SK-N-SH (cell line): Measurements from ENCODE around the gene VGF.

Experiments
- GABPA ChIP-seq: IDR thresholded peaks from 2 replicates; pipeline ENCODE4 v1.4.0; 2012; ENCODE audit warnings: low read depth, mild to moderate bottlenecking
- NRF1 ChIP-seq: IDR thresholded peaks from 2 replicates; pipeline ENCODE4 v1.6.1; 2012; ENCODE audit warnings: low read depth, mild to moderate bottlenecking, low read length
- RAD21 ChIP-seq: IDR thresholded peaks from 2 replicates; pipeline ENCODE4 v1.6.1; 2012; ENCODE audit warnings: mild to moderate bottlenecking, low read length
- RCOR1 ChIP-seq: fragments of 150-350 bp; IDR thresholded peaks from 2 replicates; pipeline ENCODE4 v1.6.1; 2017; ENCODE audit warnings: antibody characterized with exemption, low read length
- RXRA ChIP-seq: IDR thresholded peaks from 2 replicates; pipeline ENCODE4 v1.4.0; 2012; ENCODE audit warnings: low read depth, mild to moderate bottlenecking, borderline replicate concordance
- SMC3 ChIP-seq: IDR thresholded peaks from 2 replicates; pipeline ENCODE4 v1.6.1; 2012; ENCODE audit warnings: low read depth, low read length, improper control_type of control experiment
- TEAD4 ChIP-seq: IDR thresholded peaks from 2 replicates; pipeline ENCODE4 v1.4.0; 2012; ENCODE audit warnings: mild to moderate bottlenecking, borderline replicate concordance; ENCODE audit not compliant: insufficient read depth
- TF ChIP-seq, protein P1 (sequence below): fragments of 200-600 bp; sonication (generic); IDR thresholded peaks from 2 replicates; pipeline ENCODE4 v1.6.1; 2017; ENCODE audit warnings: antibody characterized with exemption, mild to moderate bottlenecking, moderate library complexity
- TF ChIP-seq, protein P2 (sequence below): fragments of 150-350 bp; IDR thresholded peaks from 2 replicates; pipeline ENCODE4 v1.6.1; 2017; ENCODE audit warnings: antibody characterized with exemption, low read length, low read depth, borderline replicate concordance
- TF ChIP-seq, protein P3 (sequence below): IDR thresholded peaks from 2 replicates; pipeline ENCODE4 v1.6.1; 2012; ENCODE audit warnings: mild to moderate bottlenecking, low read depth, low read length, moderate library complexity

DNA sequence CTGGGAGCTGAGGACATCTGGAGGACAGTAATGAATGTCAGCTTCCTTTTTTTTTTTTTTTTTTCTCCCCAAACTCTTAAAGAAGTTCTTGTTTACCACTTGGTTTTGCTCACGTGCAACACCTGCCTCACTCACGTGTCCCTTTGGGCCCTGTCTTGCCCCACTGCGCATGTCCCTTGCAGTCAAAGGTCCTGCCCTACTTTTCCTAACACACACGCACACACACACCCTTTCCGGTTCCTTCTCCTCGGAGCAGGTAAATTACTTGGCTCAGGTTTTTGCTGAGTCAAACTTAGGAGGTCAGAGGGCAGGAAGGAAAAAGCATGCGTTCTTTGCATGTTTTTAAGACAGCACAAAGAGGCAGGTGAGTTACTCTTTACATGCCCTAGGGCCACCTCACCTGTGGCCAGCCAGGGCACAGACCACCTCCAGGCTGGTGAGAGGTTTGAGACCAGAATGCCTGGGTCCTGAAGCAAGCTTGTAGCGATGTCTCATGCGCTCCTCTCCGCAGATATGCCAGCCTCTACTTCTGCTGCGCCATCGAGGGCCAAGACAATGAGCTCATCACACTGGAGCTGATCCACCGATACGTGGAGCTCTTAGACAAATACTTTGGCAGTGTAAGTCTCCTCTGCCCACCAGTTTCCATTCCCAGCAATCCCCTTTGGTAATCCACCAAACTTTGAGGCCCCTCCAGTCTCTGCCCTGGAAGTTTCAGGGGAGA lies 8.3 kb downstream of the VGF start:
- TF ChIP-seq, protein P1, sequence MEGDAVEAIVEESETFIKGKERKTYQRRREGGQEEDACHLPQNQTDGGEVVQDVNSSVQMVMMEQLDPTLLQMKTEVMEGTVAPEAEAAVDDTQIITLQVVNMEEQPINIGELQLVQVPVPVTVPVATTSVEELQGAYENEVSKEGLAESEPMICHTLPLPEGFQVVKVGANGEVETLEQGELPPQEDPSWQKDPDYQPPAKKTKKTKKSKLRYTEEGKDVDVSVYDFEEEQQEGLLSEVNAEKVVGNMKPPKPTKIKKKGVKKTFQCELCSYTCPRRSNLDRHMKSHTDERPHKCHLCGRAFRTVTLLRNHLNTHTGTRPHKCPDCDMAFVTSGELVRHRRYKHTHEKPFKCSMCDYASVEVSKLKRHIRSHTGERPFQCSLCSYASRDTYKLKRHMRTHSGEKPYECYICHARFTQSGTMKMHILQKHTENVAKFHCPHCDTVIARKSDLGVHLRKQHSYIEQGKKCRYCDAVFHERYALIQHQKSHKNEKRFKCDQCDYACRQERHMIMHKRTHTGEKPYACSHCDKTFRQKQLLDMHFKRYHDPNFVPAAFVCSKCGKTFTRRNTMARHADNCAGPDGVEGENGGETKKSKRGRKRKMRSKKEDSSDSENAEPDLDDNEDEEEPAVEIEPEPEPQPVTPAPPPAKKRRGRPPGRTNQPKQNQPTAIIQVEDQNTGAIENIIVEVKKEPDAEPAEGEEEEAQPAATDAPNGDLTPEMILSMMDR, result no peak
- TF ChIP-seq GABPA (no peak), RCOR1 (no peak), RAD21 (no peak), RXRA (no peak), NRF1 (no peak), SMC3 (no peak), TEAD4 (no peak)
- TF ChIP-seq, protein P2, sequence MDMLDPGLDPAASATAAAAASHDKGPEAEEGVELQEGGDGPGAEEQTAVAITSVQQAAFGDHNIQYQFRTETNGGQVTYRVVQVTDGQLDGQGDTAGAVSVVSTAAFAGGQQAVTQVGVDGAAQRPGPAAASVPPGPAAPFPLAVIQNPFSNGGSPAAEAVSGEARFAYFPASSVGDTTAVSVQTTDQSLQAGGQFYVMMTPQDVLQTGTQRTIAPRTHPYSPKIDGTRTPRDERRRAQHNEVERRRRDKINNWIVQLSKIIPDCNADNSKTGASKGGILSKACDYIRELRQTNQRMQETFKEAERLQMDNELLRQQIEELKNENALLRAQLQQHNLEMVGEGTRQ, result no peak
- TF ChIP-seq, protein P3, sequence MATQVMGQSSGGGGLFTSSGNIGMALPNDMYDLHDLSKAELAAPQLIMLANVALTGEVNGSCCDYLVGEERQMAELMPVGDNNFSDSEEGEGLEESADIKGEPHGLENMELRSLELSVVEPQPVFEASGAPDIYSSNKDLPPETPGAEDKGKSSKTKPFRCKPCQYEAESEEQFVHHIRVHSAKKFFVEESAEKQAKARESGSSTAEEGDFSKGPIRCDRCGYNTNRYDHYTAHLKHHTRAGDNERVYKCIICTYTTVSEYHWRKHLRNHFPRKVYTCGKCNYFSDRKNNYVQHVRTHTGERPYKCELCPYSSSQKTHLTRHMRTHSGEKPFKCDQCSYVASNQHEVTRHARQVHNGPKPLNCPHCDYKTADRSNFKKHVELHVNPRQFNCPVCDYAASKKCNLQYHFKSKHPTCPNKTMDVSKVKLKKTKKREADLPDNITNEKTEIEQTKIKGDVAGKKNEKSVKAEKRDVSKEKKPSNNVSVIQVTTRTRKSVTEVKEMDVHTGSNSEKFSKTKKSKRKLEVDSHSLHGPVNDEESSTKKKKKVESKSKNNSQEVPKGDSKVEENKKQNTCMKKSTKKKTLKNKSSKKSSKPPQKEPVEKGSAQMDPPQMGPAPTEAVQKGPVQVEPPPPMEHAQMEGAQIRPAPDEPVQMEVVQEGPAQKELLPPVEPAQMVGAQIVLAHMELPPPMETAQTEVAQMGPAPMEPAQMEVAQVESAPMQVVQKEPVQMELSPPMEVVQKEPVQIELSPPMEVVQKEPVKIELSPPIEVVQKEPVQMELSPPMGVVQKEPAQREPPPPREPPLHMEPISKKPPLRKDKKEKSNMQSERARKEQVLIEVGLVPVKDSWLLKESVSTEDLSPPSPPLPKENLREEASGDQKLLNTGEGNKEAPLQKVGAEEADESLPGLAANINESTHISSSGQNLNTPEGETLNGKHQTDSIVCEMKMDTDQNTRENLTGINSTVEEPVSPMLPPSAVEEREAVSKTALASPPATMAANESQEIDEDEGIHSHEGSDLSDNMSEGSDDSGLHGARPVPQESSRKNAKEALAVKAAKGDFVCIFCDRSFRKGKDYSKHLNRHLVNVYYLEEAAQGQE, result no peak
